CD8-positive, alpha-beta memory T cell (primary cell): Measurements from ENCODE around the gene SLC7A4. TPM values are rescaled to one million over a fixed set of nuclear protein-coding genes. Genes with fewer than 3 reads are reported as not detected.
"Not testable (repeated sequence)": the region's sequence is repeated elsewhere in the genome, so short reads cannot be mapped to it uniquely, and the experiment has no call there.

Experiments
- CTCF ChIA-PET: fragments of 350-600 bp; sonication (Branson Sonifier 250); formaldehyde crosslinking; loops from one replicate; lab custom pipeline; 2021; ENCODE audit warnings: antibody characterized with exemption; lab: Charles Lee
- POLR2A ChIA-PET: fragments of 350-600 bp; sonication (Branson Sonifier 250); formaldehyde crosslinking; loops from one replicate; lab custom pipeline; 2021; ENCODE audit warnings: antibody characterized with exemption; lab: Charles Lee
- DNase-seq, 5 donors: peaks; one replicate each; pipeline versions ENCODE4 v3.0.0 to v3.0.0-alpha.2; 2020 to 2022; ENCODE audit warnings: mixed read lengths in 1 of 5
- H3K27ac ChIP-seq: one replicate; pipeline ENCODE4 v1.7.0; 2013; ENCODE audit warnings: low read depth, mild to moderate bottlenecking, low read length, moderate library complexity
- H3K27me3 ChIP-seq: 2 replicates; pipeline ENCODE4 v1.7.0; 2013; ENCODE audit warnings: low read length, mild to moderate bottlenecking; ENCODE audit not compliant: insufficient read depth, poor library complexity, severe bottlenecking
- H3K36me3 ChIP-seq: 2 replicates; pipeline ENCODE4 v1.7.0; 2013; ENCODE audit warnings: mild to moderate bottlenecking, low read length, moderate library complexity; ENCODE audit not compliant: insufficient read depth
- H3K4me1 ChIP-seq: 2 replicates; pipeline ENCODE4 v1.7.0; 2013; ENCODE audit warnings: mild to moderate bottlenecking, low read length, moderate library complexity; ENCODE audit not compliant: insufficient read depth
- H3K4me3 ChIP-seq: 2 replicates; pipeline ENCODE4 v1.7.0; 2013; ENCODE audit warnings: mild to moderate bottlenecking, low read length
- H3K9me3 ChIP-seq: 2 replicates; pipeline ENCODE4 v1.7.0; 2013; ENCODE audit warnings: mild to moderate bottlenecking, low read length
- H3K27ac Mint-ChIP-seq, 8 donors: one replicate each; pipeline ENCODE4 v1.8.0; 2020 to 2021; ENCODE audit warnings: mixed read lengths in 8 of 8, mild to moderate bottlenecking in 6 of 8, inconsistent platforms in 3 of 8, moderate library complexity in 3 of 8
- H3K27me3 Mint-ChIP-seq, 2 donors: one replicate each; pipeline ENCODE4 v1.8.0; 2020 to 2021; ENCODE audit warnings: mixed read lengths in 2 of 2, mild to moderate bottlenecking in 1 of 2, moderate library complexity in 1 of 2
- H3K36me3 Mint-ChIP-seq, 3 donors: one replicate each; pipeline ENCODE4 v1.8.0; 2020 to 2021; ENCODE audit warnings: mixed read lengths in 3 of 3, inconsistent platforms in 1 of 3, mild to moderate bottlenecking in 1 of 3
- H3K4me1 Mint-ChIP-seq, 3 donors: one replicate each; pipeline ENCODE4 v1.8.0; 2020 to 2021; ENCODE audit warnings: mixed read lengths in 3 of 3, inconsistent platforms in 1 of 3, mild to moderate bottlenecking in 1 of 3
- H3K4me3 Mint-ChIP-seq, 7 donors: one replicate each; pipeline ENCODE4 v1.8.0; 2020 to 2021; ENCODE audit warnings: mixed read lengths in 7 of 7, mild to moderate bottlenecking in 6 of 7, moderate library complexity in 4 of 7, inconsistent platforms in 2 of 7
- H3K9me3 Mint-ChIP-seq, 5 donors: one replicate each; pipeline ENCODE4 v1.8.0; 2020 to 2022; ENCODE audit warnings: mixed read lengths in 5 of 5, mild to moderate bottlenecking in 3 of 5, moderate library complexity in 2 of 5, inconsistent platforms in 1 of 5
- polyA plus RNA-seq: library from polyadenylated mRNA; unstranded; fragments of 300-500 nt; fragmentation: Illumina TruSeq; gene quantifications from one replicate; pipeline ENCODE4 v1.2.3, GENCODE V29; 2021
- total RNA-seq, 2 experiments: library from RNA; stranded (reverse); gene quantifications; one replicate each; pipeline ENCODE4 v1.2.3, GENCODE V29; 2021

SLC7A4 gene
- total and polyA plus RNA-seq, 3 experiments from 2014 or later: 0.13 to 0.82 (median 0.37) TPM

DNA sequence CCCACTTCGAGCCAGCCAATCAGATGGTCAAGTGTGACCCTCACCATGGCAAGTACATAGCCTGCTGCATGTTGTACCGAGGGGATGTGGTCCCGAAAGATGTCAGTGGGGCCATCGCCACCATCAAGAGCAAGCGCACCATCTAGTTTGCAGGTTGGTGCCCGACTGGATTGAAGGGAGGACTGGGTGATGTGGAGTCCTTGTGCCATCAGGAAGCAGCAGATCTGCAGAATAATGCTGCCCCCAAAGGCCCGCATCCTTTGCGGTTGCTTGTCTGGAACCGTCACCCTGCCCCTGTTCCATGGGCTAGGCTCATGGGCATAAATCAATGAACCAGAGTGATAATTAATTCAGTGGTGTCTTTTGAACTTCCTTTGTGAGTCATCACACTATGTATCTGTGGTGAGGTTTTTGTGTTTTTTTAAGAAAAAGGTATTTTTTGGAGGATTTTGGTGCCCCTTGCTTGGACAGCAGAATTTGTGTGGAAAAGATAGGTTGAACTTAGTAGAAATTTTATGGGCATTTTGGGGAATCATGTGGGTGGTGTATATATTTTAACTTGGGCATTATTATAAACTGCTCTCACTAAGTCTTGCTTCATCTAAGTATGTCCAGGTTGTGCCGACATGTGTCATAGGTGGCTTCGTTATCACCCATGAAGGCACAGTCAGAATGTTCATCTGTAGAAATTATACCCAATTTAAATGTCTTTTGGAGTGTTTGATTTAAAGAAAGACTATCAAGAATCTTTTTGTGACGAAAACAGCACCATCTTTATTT, 35.7 kb upstream of the SLC7A4 start:
- Histone ChIP-seq H3K9me3 (no peaks in the 10 kb centered on the region), H3K27me3 (peaks cover under 1% of the 10 kb centered on the region), H3K27ac (no peak overlapping the region), H3K4me3 (no peak overlapping the region), H3K36me3 (no peaks in the 10 kb centered on the region), H3K4me1 (no peaks in the 10 kb centered on the region)
- POLR2A ChIA-PET: no interaction called here
- CTCF ChIA-PET: no interaction called here
- Mint-ChIP-seq H3K4me1 (peaks cover 0 to 6% (median 0%) of the 10 kb centered on the region in 3 donors), H3K36me3 (no peaks in the 10 kb centered on the region), H3K4me3 (no peak overlapping the region), H3K9me3 (peaks cover 0 to 3% (median 0%) of the 10 kb centered on the region in 5 donors), H3K27me3 (peaks cover 5 to 7% of the 10 kb centered on the region in 2 donors), H3K27ac (no peak overlapping the region)
- no peak for DNase-seq

- peaks cover 3% of the 10 kb centered on the region for H3K27me3 ChIP-seq
- DNase-seq: no peak
- POLR2A ChIA-PET: no interaction called here
- H3K27ac ChIP-seq: no peak overlapping the region
- CTCF ChIA-PET: no interaction called here
- Mint-ChIP-seq H3K4me1 (peaks cover 0 to 6% (median 0%) of the 10 kb centered on the region in 3 donors), H3K27ac (no peak overlapping the region), H3K27me3 (peaks cover 5 to 7% of the 10 kb centered on the region in 2 donors), H3K4me3 (no peak overlapping the region), H3K36me3 (no peaks in the 10 kb centered on the region), H3K9me3 (peaks cover 0 to 3% (median 0%) of the 10 kb centered on the region in 5 donors)
- no peak overlapping the region for H3K4me3 ChIP-seq
- H3K36me3 ChIP-seq: no peaks in the 10 kb centered on the region
- no peaks in the 10 kb centered on the region for H3K9me3 ChIP-seq
- no peaks in the 10 kb centered on the region for H3K4me1 ChIP-seq
Measured at GRCh38 chr22:21067075-21067900, 34.9 kb upstream of the SLC7A4 start.

GRCh38 chr22:21064917-21065864, 32.8 kb upstream of the SLC7A4 start:
- Histone ChIP-seq H3K36me3 (no peaks in the 10 kb centered on the region), H3K9me3 (no peaks in the 10 kb centered on the region), H3K27me3 (peaks cover 3% of the 10 kb centered on the region), H3K4me1 (no peaks in the 10 kb centered on the region), H3K27ac (no peak overlapping the region), H3K4me3 (no peak overlapping the region)
- Mint-ChIP-seq H3K4me3 (no peak overlapping the region), H3K4me1 (peaks cover 0 to 6% (median 0%) of the 10 kb centered on the region in 3 donors), H3K27ac (no peak overlapping the region), H3K36me3 (no peaks in the 10 kb centered on the region), H3K9me3 (no peaks in the 10 kb centered on the region), H3K27me3 (peaks cover 5 to 7% of the 10 kb centered on the region in 2 donors)
- CTCF ChIA-PET: no interaction called here
- POLR2A ChIA-PET: no interaction called here
- no peak for DNase-seq

DNA sequence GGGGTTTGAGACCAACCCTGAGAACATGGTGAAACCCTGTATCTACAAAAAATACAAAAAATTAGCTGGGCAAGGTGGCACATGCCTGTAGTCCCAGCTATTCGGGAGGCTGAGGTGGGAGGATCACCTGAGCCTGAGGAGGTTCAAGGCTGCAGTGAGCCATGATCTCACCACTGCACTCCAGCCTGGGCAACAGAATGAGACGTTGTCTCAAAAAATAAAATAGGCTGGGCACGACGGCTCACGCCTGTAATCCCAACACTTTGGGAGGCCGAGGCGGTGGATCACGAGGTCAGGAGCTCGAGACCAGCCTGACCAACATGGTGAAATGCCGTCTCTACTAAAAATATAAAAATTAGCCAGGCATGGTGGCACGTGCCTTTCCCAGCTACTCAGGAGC, 32.1 kb upstream of the SLC7A4 start:
- H3K27ac Mint-ChIP-seq, H3K36me3 Mint-ChIP-seq, POLR2A ChIA-PET, H3K27ac ChIP-seq, H3K4me3 ChIP-seq, H3K36me3 ChIP-seq, H3K27me3 Mint-ChIP-seq, H3K4me3 Mint-ChIP-seq, H3K27me3 ChIP-seq, H3K9me3 Mint-ChIP-seq, H3K4me1 Mint-ChIP-seq, H3K4me1 ChIP-seq, CTCF ChIA-PET, DNase-seq, H3K9me3 ChIP-seq: not testable (repeated sequence)

DNA sequence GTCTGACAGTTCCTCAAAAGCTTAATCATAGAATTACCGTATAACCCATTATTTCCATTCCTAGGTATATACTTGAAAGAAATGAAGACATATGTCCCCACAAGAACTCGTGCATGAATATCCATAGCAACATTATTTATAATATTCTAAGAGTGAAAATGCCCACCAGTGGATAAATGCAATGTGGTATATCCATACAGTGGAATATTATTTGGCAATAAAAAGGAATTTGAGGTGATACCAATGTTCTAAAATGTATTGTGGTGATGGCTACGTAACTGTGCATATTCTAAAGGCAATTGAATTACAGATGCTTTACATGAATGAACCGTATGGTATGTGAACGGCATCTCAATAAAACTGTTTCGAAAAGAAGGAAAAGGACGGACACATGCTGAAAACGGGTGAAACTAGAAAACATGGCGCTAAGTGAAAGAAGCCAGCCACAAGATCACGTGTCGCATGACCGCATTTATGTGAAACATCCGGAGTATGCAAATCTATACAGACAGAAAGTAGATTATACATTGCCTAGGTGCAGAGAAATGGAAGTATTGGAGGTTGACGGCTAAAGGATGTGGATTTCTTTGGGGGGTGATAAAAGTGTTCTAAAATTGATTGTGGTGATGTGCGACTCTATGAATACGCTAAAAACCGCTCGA, 29.4 kb upstream of the SLC7A4 start:
- H3K27ac Mint-ChIP-seq, H3K4me1 Mint-ChIP-seq, H3K36me3 ChIP-seq, H3K4me3 Mint-ChIP-seq, H3K9me3 ChIP-seq, H3K27ac ChIP-seq, H3K9me3 Mint-ChIP-seq, H3K4me1 ChIP-seq, H3K4me3 ChIP-seq, H3K36me3 Mint-ChIP-seq, CTCF ChIA-PET, DNase-seq, POLR2A ChIA-PET, H3K27me3 Mint-ChIP-seq, H3K27me3 ChIP-seq: not testable (repeated sequence)

GRCh38 chr22:21060363-21060762, 28.0 kb upstream of the SLC7A4 start:
- H3K4me1 ChIP-seq: peaks cover 17% of the 10 kb centered on the region
- H3K27ac ChIP-seq, H3K4me3 ChIP-seq, H3K9me3 Mint-ChIP-seq, H3K36me3 ChIP-seq, DNase-seq, POLR2A ChIA-PET, H3K27ac Mint-ChIP-seq, H3K27me3 ChIP-seq, H3K9me3 ChIP-seq, H3K4me3 Mint-ChIP-seq, CTCF ChIA-PET, H3K36me3 Mint-ChIP-seq: not testable (repeated sequence)
- peaks cover 9 to 14% (median 12%) of the 10 kb centered on the region in 3 donors for H3K4me1 Mint-ChIP-seq
- peaks cover 10 to 12% of the 10 kb centered on the region in 2 donors for H3K27me3 Mint-ChIP-seq

DNA sequence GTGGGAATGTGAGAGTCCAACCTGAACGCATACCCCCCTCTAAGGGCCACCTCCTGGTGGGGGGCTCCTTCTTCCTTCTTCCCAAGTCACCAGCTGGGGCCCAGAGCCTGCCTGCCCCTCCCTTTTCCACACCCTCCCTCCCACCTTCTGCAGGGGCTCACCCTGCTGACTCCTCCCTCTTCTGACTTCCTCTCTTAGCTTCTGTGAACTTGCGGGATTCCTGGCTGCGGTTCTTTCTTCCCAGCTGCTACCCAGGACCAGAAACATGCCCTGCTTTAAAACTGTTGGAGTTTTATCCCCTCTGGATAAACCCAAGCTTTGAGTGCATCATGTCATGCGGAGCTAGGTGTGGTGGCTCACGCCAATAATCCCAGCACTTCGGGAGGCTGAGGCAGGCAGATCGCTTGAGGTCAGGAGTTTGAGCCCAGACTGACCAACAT, 23.5 kb upstream of the SLC7A4 start:
- Mint-ChIP-seq H3K4me3 (peak overlapping the region in 5 of 7 donors; percentile 29 to 79 (median 44)), H3K9me3 (no peaks in the 10 kb centered on the region), H3K36me3 (no peaks in the 10 kb centered on the region), H3K27me3 (peaks cover 10 to 17% of the 10 kb centered on the region in 2 donors), H3K27ac (peak overlapping the region in 2 of 8 donors; percentile 33 to 63), H3K4me1 (peaks cover 9 to 14% (median 12%) of the 10 kb centered on the region in 3 donors)
- Histone ChIP-seq H3K27ac (no peak overlapping the region), H3K4me3 (no peak overlapping the region), H3K4me1 (peaks cover 20% of the 10 kb centered on the region), H3K27me3 (no peaks in the 10 kb centered on the region), H3K36me3 (no peaks in the 10 kb centered on the region), H3K9me3 (no peaks in the 10 kb centered on the region)
- ChIA-PET POLR2A (interaction anchor here (0.6 kb wide), 1 partner anchor 919 kb away, joined by 5 read pairs; no protein-coding TSS in a partner anchor), CTCF (no interaction called here)
- DNase-seq: no peak
